ENCODE data around the gene PITX1.

GRCh38 chr5:135048930-135049329, 14.9 kb upstream of the PITX1 start:
- TF ChIP-seq FOXM1 (CRISPR knock-in tag; IDR thresholded peaks at IDR 0.05) (no peak), ATF6 (CRISPR knock-in tag; conservative IDR thresholded peaks at IDR 0.05) (no peak), NFIC (IDR thresholded peaks at IDR 0.05; ENCODE audit: low read length) (no peak), EP300 (IDR thresholded peaks at IDR 0.05; ENCODE audit: low read depth in 2 of 2, low read length in 2 of 2) (no peak), EP300 (CRISPR knock-in tag; IDR thresholded peaks at IDR 0.05; ENCODE audit: borderline replicate concordance) (no peak), CTCF (CRISPR knock-in tag; IDR thresholded peaks at IDR 0.05) (no peak), ZSCAN5A (CRISPR knock-in tag; IDR thresholded peaks at IDR 0.05; ENCODE audit: borderline replicate concordance) (no peak), ZNF639 (CRISPR knock-in tag; conservative IDR thresholded peaks at IDR 0.05) (no peak), POLR2AphosphoS5 (IDR thresholded peaks at IDR 0.05; ENCODE audit: low read depth, low read length) (no peak), HINFP (CRISPR knock-in tag; IDR thresholded peaks at IDR 0.05; ENCODE audit: low read depth) (no peak), TCF7 (IDR thresholded peaks at IDR 0.05; ENCODE audit: low read depth) (no peak), STAT6 (CRISPR knock-in tag; IDR thresholded peaks at IDR 0.05; ENCODE audit: borderline replicate concordance) (no peak)
